ENCODE results near the gene RNF223. TPM values are rescaled to one million over a fixed set of nuclear protein-coding genes. Genes with fewer than 3 reads are reported as not detected.
"Not testable (repeated sequence)": the region's sequence is repeated elsewhere in the genome, so short reads cannot be mapped to it uniquely, and the experiment has no call there.

RNF223 gene
- total RNA-seq, 1 donor from 2014 or later = not detected

DNA sequence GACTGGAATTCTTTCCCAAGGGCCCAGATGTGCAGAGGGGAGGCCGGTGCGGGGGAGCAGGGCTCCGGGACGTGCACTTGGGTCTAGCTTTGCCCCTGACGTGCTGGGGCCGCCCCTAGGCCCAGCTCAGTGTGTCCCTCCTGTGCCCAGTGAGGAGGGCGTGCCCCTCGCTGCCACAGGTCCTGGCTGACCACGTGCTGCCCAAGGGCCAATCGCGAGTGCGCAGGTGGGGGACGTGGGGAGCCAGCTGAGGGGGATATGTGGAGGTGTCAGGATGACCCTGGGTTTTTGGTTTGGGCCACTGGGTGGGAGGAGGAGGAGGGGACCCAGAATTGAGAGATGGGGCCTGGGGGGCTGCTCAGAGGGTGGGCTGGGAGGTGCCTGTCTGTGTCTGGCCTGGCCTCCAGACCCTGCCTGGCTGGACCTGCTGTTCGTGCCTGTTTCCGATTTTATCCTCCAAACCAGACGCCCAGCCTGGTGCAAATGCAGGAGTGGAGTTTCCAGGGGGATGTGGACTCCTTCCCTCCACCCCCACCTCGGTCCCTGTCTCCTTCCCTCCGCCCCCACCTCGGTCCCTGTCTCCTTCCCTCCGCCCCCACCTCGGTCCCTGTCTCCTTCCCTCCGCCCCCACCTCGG, 6.1 kb upstream of the RNF223 start:
- ATAC-seq = peak; percentile 76
- intact Hi-C loops (cut with DNase I) = no loop called here

DNA sequence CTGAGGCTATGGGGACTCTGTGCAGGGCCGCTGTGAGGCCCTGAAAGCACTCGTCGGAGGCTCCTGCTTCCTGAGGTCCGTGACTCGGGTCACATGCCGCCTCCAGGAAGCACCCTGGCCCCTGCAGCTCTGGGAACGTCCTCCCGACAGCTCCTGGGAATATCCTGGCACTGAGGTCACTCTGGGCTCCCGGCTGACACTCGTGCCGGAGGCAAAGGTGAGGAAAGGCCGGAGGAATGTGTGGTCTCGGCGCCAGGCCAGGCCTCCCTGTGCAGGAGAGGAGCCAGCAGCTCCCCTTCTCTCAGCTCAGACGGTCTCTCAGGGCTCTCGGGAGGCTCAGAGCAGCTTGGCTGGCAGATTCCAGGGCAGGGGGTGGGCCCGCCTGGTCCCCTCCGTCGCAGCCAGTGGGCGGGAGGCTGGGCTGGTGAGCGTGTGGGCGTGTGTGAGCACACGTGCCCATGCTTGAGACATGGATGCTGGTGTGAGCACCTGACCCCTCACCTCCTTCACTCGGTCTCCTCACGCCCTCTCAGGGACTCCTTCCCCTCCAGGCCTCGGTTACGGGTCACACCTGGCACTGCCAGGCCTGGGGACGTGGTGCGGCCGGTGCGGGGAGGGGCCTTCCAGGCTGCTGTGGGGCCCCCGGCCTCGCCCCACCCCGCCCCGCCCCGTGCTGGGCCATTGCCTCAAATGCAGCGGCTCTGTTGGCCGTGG, 5.5 kb upstream of the RNF223 start:
- ATAC-seq = peak; percentile 63
- intact Hi-C loops (cut with DNase I) = no loop called here
- DNase-seq (ENCODE audit: low spot score) = no peak

More for the DNA sequence above, 6.1 kb upstream of the RNF223 start:
- no peak for DNase-seq (ENCODE audit: low spot score)

DNA sequence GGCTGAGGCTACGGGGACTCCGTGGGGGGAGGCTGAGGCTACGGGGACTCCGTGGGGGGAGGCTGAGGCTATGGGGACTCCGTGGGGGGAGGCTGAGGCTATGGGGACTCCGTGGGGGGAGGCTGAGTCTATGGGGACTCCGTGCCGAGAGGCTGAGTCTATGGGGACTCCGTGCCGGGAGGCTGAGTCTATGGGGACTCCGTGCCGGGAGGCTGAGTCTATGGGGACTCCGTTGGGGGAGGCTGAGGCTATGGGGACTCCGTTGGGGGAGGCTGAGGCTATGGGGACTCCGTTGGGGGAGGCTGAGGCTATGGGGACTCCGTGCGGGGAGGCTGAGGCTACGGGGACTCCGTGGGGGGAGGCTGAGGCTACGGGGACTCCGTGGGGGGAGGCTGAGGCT, 3.3 kb upstream of the RNF223 start:
- DNase-seq (ENCODE audit: low spot score); intact Hi-C loops (cut with DNase I); ATAC-seq: not testable (repeated sequence)

DNA sequence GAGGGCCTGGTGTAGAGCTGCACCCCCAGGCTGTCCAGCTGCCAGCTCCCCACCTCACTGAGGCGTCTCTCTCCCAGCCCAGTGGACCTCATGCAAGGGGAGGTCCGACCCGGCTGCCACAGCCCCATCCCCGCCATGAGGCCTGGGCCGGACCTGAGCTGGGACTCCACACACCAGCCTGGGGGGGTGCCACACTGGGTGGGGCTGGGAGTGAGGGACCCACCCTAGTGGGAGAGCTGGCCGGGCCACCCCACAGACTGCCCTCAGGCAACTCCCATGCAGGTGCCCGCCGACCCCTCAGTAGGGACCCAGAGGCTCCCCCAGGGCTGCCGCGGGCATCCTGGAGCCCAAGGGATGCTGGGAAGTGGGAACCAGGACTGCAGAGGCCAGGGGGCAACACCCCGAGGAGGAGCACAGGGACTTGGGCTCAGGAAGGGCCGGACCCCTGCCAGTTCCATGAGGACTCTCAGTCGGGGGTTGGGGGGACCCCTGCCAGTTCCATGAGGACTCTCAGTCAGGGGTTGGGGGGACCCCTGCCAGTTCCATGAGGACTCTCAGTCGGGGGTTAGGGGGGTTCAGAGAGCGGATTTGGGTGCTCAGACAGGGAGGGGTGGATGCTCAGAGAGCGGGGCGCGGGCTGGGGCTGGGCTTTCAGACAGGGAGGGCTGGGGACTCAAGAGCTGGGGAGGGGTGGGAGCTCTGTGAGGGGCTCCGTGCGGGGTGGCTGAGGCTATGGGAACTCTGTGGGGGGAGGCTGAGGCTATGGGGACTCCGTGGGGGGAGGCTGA, 1.2 kb upstream of the RNF223 start:
- no peak for DNase-seq (ENCODE audit: low spot score)
- ATAC-seq = no peak
- intact Hi-C loops (cut with DNase I) = no loop called here

DNA sequence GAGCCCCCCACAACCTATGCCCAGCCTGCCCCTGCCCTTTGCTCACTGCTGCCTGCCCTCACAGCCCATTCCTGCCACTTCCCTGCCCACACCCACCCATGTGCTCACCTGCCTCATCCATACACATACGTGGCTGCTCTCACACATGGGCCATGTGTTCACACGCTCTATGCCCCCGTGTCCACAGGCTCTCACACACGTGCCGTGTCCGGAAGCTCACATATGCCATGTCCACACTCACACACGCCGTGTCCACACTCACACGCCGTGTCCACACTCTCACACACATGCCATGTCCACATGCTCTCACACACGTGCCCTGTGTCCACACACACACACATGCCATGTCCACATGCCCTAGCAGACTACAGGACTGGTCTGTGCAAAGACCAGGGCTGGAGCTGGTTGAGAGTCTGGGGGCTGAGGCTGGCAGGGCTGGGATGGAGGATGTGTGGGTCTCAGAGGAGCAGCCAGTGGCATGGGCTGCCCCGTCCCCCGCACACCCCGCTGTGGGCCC, 583 bp upstream of the RNF223 start:
- no peak for ATAC-seq
- DNase-seq (ENCODE audit: low spot score) = no peak
- intact Hi-C loops (cut with DNase I) = no loop called here

DNA sequence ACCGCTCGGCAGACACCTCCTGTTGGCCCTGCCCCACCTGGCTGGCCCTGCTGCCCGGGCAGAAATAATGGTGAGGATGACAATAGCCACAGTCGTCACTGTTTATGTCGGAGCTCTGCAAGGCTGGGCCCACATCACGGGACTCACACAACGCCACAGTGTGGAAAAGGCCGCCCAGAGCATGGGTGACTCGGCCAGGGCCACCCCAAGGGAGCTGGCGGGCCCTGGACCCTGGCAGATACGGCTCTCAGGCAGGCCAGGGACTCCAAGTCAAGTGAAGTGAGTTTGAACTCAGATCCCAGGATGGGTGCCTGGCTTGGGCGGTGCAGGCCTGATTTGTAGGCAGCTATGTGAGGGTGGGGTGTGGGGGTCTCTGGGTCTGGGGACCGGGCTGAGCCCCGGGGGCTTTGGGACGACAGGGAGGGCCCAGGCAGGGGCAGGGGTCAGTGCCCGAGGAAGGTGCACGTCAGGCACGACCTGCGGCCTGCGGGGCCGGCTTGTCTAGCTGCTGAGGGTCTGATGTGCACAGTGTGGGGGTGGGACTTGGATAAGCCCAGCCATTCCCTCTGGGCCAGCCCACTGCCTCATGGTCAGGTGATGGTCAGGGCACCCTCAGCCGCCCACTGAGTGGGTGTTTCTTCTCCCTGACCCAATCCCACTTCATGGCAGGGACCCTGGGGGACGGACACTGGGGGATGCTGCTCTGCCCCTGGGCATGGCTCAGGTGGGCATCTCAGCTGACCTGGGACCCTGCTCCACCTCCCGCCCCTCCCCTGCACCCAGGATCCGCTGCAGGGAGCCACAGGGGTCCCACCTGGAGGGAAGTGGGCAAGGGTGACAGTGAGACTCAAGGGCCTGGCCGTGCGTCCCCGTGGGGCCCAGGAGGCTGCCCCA, 1.0 kb downstream of the RNF223 start:
- ATAC-seq = no peak
- DNase-seq (ENCODE audit: low spot score) = no peak
- intact Hi-C loops (cut with DNase I) = no loop called here

DNA sequence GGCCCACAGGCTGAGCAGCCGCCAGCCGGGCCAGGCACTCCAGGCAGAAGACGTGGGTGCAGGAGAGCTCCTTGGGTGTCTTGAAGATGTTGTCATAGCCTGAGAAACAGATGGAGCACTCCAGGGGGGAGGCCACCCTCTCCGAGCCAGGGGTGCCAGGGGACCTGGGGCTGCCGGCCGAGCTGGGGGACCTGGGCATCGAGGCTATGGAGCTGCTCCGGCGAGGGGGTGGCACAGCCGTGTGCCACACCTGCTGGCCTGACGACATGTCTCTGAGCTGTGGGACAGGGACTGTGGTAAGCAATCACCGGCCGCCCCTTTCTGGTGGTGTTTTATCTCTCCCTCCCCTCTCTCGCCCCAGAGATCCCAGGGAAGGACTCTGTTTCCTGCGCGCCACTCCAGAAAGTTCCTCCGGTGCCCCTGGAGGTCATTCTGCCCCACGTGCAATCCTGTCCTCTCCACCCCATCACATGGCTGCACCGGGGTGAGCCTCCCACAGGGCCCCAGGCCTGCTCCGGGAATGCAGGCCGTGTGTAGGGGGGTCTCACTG, 1.7 kb downstream of the RNF223 start:
- intact Hi-C loops (cut with DNase I) = no loop called here
- DNase-seq (ENCODE audit: low spot score) (no peak), ATAC-seq (no peak)

DNA sequence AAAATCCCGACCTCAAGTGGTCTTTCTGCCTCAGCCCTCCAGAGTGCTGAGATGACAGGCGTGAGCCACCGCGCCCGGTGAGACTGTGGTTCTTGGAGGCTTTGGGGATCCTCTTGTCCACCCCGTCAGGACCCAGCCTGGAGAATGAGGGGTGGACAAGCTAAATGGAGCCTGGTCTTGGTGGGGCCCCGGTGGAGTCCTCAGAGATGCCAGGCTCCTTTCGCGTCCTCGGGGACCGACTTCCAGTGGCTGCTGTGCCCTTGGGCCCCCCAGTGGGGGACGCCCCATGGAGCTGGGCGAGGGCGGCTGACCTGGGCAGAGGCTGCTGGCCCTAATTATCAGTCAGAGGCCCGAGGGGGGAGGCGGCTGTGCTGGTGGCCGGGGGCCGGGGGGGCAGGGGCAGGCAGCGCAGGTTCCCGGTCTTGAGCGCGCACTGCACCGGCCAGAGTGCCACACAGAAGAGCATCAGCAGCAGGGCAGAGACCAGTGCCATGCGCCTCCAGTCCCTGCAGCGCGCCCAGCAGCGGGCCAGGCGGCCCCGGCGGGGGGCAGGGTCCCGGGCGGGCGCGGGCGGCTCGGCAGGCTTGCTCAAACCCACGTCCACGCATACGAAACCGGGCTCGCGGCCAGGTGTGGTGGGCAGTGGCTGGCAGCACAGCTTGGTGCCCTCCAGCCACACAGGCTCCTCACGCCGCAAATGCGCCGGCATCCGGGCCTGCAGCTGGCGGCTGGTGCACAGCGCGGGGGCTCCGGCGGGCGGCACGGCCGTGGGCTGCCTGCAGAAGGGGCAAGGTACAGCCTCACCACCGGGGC, 2.4 kb downstream of the RNF223 start:
- intact Hi-C loops (cut with DNase I) = no loop called here
- DNase-seq (ENCODE audit: low spot score) = no peak
- ATAC-seq = no peak

DNA sequence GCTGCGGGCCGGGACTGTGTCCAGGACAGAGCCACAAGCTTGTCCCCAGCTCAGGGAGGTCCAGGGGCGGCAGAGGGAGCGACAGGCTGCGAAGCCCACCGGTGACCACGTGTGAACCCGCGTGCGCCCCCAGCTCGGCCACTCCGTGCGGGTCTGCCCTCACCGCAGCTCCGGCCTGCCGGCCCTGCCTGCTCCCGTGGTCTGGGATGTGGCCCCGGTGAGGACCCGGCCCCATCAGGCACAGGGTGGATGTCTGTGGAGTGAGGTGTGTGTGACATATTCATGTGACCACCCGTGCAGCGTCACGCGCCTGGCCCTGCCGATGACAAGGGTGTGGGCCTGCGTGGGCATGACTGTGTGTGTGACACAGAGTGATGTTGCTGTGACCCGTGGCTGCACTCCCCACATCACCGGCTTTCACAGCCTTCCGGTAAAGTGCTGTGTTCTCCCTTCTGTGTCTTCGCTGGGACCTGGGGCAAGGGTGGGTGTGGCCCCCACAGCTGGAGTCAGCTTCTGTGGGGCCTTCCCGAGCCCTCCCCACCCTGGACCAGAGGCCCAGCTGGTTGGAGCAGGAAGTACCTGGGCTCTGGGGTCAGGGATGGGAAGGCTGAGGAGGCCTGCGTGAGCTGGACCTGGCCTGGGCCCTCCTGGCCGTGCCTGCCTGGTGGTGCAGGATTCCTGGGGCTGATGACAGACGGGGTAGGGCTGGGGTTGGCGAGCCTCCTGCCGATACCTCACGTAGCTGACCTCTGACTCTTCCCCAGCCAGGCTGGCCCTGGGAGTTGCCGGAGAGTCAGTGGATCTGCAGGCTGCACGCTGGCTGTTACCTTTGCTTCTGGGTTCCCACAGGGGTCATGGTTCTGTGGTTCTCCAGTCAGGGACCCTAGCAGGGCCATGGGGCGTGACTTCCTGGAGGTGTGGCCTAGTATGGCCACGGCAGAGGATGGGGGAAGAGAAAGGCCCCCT, 4.1 kb downstream of the RNF223 start:
- DNase-seq (ENCODE audit: low spot score) (no peak), ATAC-seq (no peak)
- intact Hi-C loops (cut with DNase I) = no loop called here

DNA sequence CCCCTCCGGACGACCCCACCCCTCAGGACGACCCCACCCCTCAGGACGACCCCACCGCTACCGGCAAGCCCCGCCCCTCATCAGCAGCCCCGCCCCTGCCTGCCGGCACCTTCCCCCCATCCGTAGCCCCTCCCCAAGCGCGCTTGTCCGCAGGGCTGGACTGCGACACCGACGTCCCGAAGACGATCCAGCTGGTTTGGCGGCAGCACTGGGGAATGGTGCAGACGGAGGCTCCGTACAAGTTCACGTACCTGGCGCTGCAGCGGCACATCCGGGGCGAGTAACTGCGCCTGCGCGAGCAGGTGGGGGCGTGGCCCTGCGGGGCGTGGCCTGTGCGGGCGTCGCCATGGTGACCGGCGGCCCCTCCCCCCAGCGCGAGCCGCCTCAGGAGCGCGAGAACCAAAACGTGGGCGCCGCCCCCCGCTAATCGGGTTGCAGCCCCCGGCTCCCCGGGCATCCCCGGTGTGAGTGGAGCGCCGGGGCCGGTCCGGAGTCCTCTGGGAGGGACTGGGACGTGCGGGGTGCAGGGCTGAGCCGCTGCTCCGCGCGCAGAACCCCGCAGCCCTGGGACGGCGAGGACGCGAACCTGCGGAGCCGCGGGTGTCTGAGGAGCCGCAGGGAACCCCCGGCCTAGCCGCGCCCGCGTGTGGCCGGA, 4.9 kb downstream of the RNF223 start:
- DNase-seq (ENCODE audit: low spot score) (peak; percentile 77), ATAC-seq (peak; percentile 47)
- intact Hi-C loops (cut with DNase I) = no loop called here

DNA sequence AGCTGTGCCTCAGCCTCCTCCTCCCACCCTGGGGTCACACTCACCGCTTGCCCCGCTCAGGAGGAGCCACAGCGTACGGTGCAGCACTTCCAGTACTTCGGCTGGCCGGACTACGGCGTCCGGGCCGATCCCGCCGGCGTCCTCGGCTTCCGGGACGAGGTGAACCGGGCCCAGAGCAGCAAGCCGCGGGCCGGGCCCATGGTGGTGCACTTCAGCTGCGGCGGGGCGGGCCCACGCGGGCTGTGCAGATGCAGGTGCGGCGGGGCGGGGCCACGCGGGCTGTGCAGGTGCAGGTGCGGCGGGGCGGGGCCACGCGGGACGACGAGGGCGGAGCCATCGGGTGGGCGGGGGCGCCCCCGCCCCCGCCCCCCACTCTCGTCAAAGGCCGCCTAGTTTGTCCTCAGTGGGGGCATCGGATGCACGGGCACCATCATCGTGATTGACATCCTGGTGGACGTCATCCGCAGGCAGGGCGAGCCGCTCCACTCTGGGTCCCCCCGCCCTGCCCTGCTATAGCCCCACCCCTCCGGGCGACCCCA, 5.5 kb downstream of the RNF223 start:
- DNase-seq (ENCODE audit: low spot score) = no peak
- intact Hi-C loops (cut with DNase I) = no loop called here
- no peak for ATAC-seq

DNA sequence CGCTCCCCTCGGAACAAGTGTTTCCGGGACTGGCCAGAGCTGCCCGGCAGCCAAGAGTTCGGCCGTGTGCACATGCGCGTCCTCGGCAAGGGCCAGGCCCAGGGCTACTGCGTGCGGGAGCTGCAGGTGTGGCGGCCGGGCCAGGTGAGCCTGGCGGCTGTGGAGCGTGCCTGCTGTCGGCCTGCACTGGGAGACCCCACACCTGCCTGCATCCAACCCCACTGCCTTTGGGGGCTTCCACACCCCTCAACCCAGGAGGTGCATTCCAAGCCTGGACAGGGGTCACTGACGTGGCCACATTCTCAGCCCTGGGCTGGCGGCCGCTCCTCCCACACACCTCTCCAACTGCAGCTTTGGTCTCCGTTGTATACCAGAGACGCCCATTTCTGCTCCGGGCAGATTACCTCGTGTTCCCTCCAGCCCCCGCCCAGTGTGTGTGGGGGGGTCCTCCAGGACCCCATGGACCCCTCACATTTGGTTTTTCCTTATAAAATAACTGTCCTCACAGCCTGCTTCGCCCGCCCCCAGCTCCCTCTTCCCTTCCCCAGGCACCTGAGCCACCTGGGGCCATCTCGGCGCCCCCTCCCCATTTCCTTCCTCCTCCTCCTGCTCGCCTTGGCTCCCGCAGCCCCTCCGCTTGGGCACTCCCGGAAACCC, 6.1 kb downstream of the RNF223 start:
- no peak for DNase-seq (ENCODE audit: low spot score)
- intact Hi-C loops (cut with DNase I) = no loop called here
- no peak for ATAC-seq

DNA sequence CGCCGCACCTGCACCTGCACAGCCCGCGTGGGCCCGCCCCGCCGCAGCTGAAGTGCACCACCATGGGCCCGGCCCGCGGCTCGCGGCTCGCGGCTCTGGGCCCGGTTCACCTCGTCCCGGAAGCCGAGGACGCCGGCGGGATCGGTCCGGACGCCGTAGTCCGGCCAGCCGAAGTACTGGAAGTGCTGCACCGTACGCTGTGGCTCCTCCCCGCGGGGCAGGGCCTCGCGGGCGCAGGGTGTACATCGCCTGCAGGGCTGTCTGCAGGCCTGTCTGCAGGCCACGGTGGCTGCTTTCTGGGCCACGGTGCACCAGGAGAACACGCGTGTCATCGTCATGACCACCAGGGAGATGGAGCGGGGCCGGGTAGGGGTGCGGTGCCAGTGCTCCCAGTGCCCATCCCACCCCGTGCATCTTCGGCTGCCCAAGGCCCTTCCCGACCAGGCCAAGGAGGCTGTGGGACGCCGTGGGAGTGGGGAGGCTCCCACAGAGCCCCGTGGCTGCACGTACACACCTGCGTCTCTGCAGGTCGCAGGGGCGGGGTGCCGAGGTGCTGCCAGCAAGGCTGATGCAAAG, 6.7 kb downstream of the RNF223 start:
- ATAC-seq (no peak), DNase-seq (ENCODE audit: low spot score) (no peak)
- intact Hi-C loops (cut with DNase I) = no loop called here

DNA sequence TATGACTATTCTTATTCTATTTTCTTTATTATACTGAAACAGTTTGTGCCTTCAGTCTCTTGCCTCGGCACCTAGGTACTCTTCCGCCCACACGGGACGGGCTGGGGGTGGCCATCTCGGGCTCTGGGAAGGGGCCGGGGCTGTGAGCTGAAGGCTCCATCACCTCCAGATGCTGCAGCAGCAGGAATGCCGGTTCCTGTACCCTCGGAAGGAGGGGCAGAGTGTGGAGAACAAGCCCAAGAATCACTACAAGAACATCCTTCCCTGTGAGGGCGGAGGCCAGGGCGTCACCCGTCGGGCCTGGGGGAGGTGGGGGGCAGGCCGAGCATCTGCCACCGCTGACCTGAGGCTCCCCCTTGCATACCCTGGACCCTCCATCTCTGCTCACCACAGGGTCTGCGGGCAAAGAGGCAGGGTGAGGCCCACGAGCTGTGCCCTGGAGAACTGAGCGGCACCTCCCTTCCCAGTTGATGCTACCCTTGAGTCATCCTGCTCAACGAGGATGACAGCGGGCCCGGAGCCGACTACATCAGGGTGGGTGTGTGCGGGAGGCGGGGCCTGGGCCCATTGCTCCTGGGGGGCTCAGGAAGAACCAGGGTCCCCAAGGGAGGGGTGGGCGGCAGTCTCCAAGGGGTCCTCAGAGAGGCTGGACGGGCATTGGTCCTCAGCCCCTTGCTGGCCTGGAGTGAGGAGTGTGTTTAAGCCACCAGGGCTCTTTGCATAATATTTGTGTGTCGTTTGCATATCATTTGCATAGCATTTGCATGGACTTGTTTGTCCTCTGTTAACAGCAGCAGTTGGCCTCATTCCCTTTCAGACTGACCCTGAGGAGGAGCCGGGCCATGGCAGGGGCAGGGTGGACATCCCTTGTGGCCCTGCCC, 7.5 kb downstream of the RNF223 start:
- ATAC-seq (no peak), DNase-seq (ENCODE audit: low spot score) (no peak)
- intact Hi-C loops (cut with DNase I) = no loop called here
